ENCODE measurements around the gene ERAP2. TPM values are rescaled to one million over a fixed set of nuclear protein-coding genes. Genes with fewer than 3 reads are reported as not detected.

Gene ERAP2
- polyA plus RNA-seq, 1 experiment = 9.2 TPM

- DNase-seq (ENCODE audit: low read depth) = no peak
- no peaks in the 10 kb centered on the region for H3K36me3 ChIP-seq (ENCODE audit: control insufficient read depth, insufficient read depth, low read length)
- no peak overlapping the region for H3K4me3 ChIP-seq (ENCODE audit: low read depth, low read length)
- TF ChIP-seq CTCF (IDR thresholded peaks at IDR 0.05; ENCODE audit: insufficient read depth, low read depth, low read length) = no peak
- no peaks in the 10 kb centered on the region for H3K27me3 ChIP-seq (ENCODE audit: control insufficient read depth, insufficient read depth, low read length)
- ChIA-PET CTCF (no interaction called here), POLR2A (no interaction called here)
Observed at GRCh38 chr5:96946381-96946780, 70.1 kb downstream of the ERAP2 start.

GRCh38 chr5:96952118-96952750 is 75.9 kb downstream of the ERAP2 start:
- no peak for DNase-seq (ENCODE audit: low read depth)
- ChIA-PET POLR2A (no interaction called here), CTCF (interaction anchor here (0.6 kb wide), 1 partner anchor 1084 kb away, joined by 3 read pairs; no protein-coding TSS in a partner anchor)
- TF ChIP-seq CTCF (IDR thresholded peaks at IDR 0.05; ENCODE audit: insufficient read depth, low read depth, low read length) = no peak
- Histone ChIP-seq H3K4me3 (ENCODE audit: low read depth, low read length) (no peak overlapping the region), H3K27me3 (ENCODE audit: control insufficient read depth, insufficient read depth, low read length) (no peaks in the 10 kb centered on the region), H3K36me3 (ENCODE audit: control insufficient read depth, insufficient read depth, low read length) (no peaks in the 10 kb centered on the region)

GRCh38 chr5:96952974-96953730 is 76.9 kb downstream of the ERAP2 start:
- Histone ChIP-seq H3K4me3 (ENCODE audit: low read depth, low read length) (no peak overlapping the region), H3K27me3 (ENCODE audit: control insufficient read depth, insufficient read depth, low read length) (no peaks in the 10 kb centered on the region), H3K36me3 (ENCODE audit: control insufficient read depth, insufficient read depth, low read length) (no peaks in the 10 kb centered on the region)
- no peak for TF ChIP-seq CTCF (IDR thresholded peaks at IDR 0.05; ENCODE audit: insufficient read depth, low read depth, low read length)
- ChIA-PET CTCF (no interaction called here), POLR2A (no interaction called here)
- no peak for DNase-seq (ENCODE audit: low read depth)

GRCh38 chr5:96957254-96958049 is 81.2 kb downstream of the ERAP2 start:
- POLR2A ChIA-PET = no interaction called here
- TF ChIP-seq CTCF (IDR thresholded peaks at IDR 0.05; ENCODE audit: insufficient read depth, low read depth, low read length) = no peak
- H3K36me3 ChIP-seq (ENCODE audit: control insufficient read depth, insufficient read depth, low read length) = no peaks in the 10 kb centered on the region
- no peak for DNase-seq (ENCODE audit: low read depth)
- no peak overlapping the region for H3K4me3 ChIP-seq (ENCODE audit: low read depth, low read length)
- CTCF ChIA-PET = no interaction called here
- no peaks in the 10 kb centered on the region for H3K27me3 ChIP-seq (ENCODE audit: control insufficient read depth, insufficient read depth, low read length)

GRCh38 chr5:96958977-96959376 is 82.7 kb downstream of the ERAP2 start:
- no peaks in the 10 kb centered on the region for H3K36me3 ChIP-seq (ENCODE audit: control insufficient read depth, insufficient read depth, low read length)
- CTCF ChIA-PET = no interaction called here
- POLR2A ChIA-PET = no interaction called here
- no peaks in the 10 kb centered on the region for H3K27me3 ChIP-seq (ENCODE audit: control insufficient read depth, insufficient read depth, low read length)
- no peak overlapping the region for H3K4me3 ChIP-seq (ENCODE audit: low read depth, low read length)
- TF ChIP-seq CTCF (IDR thresholded peaks at IDR 0.05; ENCODE audit: insufficient read depth, low read depth, low read length) = no peak
- no peak for DNase-seq (ENCODE audit: low read depth)
